MG63 (cell line): ENCODE measurements around the gene ENPP3. TPM values are rescaled to one million over a fixed set of nuclear protein-coding genes. Genes with fewer than 3 reads are reported as not detected.
"Not testable (repeated sequence)": the region's sequence is repeated elsewhere in the genome, so short reads cannot be mapped to it uniquely, and the experiment has no call there.

Source experiments
- DNase-seq: peaks from one replicate; pipeline ENCODE4 v3.0.0-alpha.2; 2020
- H3K27me3 ChIP-seq: fragments of 250-450 bp; sonication (Bioruptor Pico); 2 replicates; pipeline ENCODE4 v1.5.1; 2020; ENCODE audit warnings: mild to moderate bottlenecking, moderate library complexity
- H3K36me3 ChIP-seq: fragments of 250-450 bp; sonication (Bioruptor Pico); 2 replicates; pipeline ENCODE4 v1.5.1; 2020; ENCODE audit warnings: mild to moderate bottlenecking, moderate library complexity
- H3K4me3 ChIP-seq: fragments of 250-450 bp; sonication (Bioruptor Pico); 2 replicates; pipeline ENCODE4 v1.5.1; 2020; ENCODE audit warnings: mild to moderate bottlenecking, moderate library complexity
- H3K9me3 ChIP-seq: fragments of 250-450 bp; sonication (Bioruptor Pico); 2 replicates; pipeline ENCODE4 v1.5.1; 2020; ENCODE audit warnings: mild to moderate bottlenecking, moderate library complexity
- total RNA-seq: library from RNA; depleted of rRNA; stranded (reverse); fragments of >200 nt; shearing (Covaris generic); gene quantifications from 2 replicates; pipeline ENCODE4 v1.2.3, GENCODE V29; 2014; ENCODE audit warnings: low replicate concordance

Gene ENPP3
- total RNA-seq, 1 experiment from 2014 or later: not detected

DNA sequence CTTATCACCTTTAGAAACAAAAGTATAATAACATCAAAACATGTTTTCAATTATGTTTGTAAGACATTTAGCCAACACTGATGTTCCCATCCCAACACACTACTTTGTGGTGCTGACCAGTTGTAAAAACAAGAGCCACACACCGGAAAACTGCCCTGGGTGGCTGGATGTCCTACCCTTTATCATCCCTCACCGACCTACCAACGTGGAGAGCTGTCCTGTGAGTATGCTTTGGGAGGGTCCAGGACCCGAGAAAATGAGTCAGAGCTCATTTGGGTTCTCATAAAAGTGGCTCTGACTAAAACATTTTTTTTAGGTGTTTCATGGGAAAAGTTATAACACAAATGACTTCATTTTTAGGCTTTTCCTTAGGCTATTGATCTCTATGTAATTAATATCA is 103.1 kb downstream of the ENPP3 start:
- H3K4me3 ChIP-seq: no peak overlapping the region
- H3K27me3 ChIP-seq: no peaks in the 10 kb centered on the region
- H3K36me3 ChIP-seq: no peaks in the 10 kb centered on the region
- peak; percentile 2 for DNase-seq
- no peaks in the 10 kb centered on the region for H3K9me3 ChIP-seq

DNA sequence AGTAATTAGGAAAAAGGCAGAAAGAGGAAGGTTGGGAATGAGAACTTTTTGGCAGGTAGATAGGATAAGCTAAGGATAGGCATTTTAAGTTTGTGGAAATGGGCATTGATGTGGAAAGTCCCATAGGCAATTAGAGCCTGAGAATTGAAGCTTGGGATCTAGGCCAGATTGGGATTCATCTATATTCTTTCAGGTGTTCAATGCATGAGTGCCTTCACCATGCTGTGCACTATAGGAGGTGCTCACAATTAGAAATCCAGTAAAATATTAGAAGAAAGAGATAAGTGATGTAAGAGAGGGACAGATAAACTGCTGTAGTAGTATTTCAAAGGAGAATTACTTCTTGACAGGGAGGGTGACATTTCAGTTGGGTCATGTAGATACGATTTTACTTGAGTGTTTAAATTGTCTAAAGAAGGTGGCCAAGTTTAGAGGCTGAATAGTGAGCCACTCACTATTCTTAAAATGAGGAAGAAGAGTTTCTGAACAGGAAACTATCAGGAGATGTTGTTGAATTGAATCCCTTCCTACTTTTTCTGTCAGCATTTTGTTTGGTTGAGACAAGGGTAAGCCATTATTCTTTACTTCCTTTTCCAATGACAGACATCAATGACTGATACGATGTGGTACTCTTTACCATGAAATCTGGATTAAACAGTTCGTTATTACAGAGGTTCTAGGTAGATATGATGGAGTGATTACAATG is 104.7 kb downstream of the ENPP3 start:
- H3K4me3 ChIP-seq: no peak overlapping the region

GRCh38 chr6:131744432-131745287 is 107.6 kb downstream of the ENPP3 start:
- DNase-seq: no peak
- no peaks in the 10 kb centered on the region for H3K27me3 ChIP-seq
- no peaks in the 10 kb centered on the region for H3K36me3 ChIP-seq
- no peak overlapping the region for H3K4me3 ChIP-seq
- H3K9me3 ChIP-seq: no peaks in the 10 kb centered on the region

More for the DNA sequence above, 104.7 kb downstream of the ENPP3 start:
- H3K27me3 ChIP-seq: no peaks in the 10 kb centered on the region
- no peaks in the 10 kb centered on the region for H3K36me3 ChIP-seq
- DNase-seq: no peak
- H3K9me3 ChIP-seq: no peaks in the 10 kb centered on the region

GRCh38 chr6:131745476-131745875 is 108.4 kb downstream of the ENPP3 start:
- Histone ChIP-seq H3K36me3 (no peaks in the 10 kb centered on the region), H3K9me3 (no peaks in the 10 kb centered on the region), H3K4me3 (no peak overlapping the region), H3K27me3 (no peaks in the 10 kb centered on the region)
- no peak for DNase-seq

- Histone ChIP-seq H3K36me3 (no peaks in the 10 kb centered on the region), H3K9me3 (no peaks in the 10 kb centered on the region), H3K4me3 (no peak overlapping the region), H3K27me3 (no peaks in the 10 kb centered on the region)
- DNase-seq: no peak
These were observed 110.8 kb downstream of the ENPP3 start for GRCh38 chr6:131747821-131748353.

DNA sequence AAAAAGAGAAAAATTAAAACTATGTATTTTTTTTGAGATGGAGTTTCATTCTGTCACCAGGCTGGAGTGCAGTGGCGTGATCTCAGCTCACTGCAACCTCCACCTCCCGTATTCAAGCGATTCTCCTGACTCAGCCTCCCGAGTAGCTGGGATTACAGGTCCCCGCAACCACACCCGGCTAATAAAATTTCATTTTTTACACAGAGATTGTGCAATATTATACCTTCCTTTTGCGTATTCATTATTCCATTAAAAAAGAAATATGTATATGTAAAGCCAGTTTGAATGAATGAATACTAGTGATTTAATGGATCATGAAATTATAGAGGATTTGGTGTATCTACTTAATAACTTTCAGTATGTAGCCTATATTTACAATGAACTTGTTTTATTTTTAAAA is 111.9 kb downstream of the ENPP3 start:
- H3K36me3 ChIP-seq: no peaks in the 10 kb centered on the region
- H3K4me3 ChIP-seq: no peak overlapping the region
- H3K27me3 ChIP-seq: no peaks in the 10 kb centered on the region
- no peaks in the 10 kb centered on the region for H3K9me3 ChIP-seq
- DNase-seq: no peak

DNA sequence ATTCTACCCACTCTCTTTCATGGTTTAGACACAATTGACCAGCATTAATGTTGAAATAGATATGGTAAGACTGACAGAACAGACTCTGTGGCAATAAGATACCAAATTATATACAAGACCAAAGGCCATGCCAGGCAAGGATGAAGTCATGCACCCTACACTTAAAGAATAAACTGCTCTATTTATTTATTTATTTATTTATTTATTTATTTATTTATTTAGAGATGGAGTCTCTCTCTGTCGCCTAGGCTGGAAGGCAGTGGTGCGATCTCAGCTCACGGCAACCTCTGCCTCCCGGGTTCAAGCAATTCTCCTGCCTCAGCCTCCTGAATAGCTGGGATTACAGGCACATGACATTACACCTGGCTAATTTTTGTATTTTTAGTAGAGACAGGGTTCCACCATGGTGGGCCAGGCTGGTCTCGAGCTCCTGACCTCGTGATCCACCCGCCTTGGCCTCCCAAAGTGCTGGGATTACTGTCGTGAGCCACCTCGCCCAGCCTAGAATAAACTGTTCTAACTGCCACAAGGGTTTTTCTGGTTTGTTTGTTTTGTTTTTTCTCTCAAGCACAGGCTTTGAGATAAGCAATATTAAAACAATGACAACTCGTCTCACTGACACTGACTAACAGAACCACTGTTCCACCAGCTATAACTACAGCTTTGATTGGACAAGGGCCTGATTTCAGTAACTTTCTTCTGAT is 114.1 kb downstream of the ENPP3 start:
- H3K9me3 ChIP-seq, DNase-seq, H3K27me3 ChIP-seq, H3K36me3 ChIP-seq, H3K4me3 ChIP-seq: not testable (repeated sequence)

- no peak for DNase-seq
- H3K36me3 ChIP-seq: no peaks in the 10 kb centered on the region
- H3K9me3 ChIP-seq: no peaks in the 10 kb centered on the region
- H3K4me3 ChIP-seq: no peak overlapping the region
- H3K27me3 ChIP-seq: no peaks in the 10 kb centered on the region
These were observed 117.0 kb downstream of the ENPP3 start for GRCh38 chr6:131754088-131754487.

- DNase-seq: no peak
- Histone ChIP-seq H3K27me3 (no peaks in the 10 kb centered on the region), H3K4me3 (no peak overlapping the region), H3K36me3 (no peaks in the 10 kb centered on the region), H3K9me3 (no peaks in the 10 kb centered on the region)
These were observed 117.8 kb downstream of the ENPP3 start for GRCh38 chr6:131754715-131755567.

GRCh38 chr6:131755597-131755996 is 118.5 kb downstream of the ENPP3 start:
- Histone ChIP-seq H3K9me3 (no peaks in the 10 kb centered on the region), H3K36me3 (no peaks in the 10 kb centered on the region), H3K27me3 (no peaks in the 10 kb centered on the region), H3K4me3 (no peak overlapping the region)
- DNase-seq: peak; percentile 18

DNA sequence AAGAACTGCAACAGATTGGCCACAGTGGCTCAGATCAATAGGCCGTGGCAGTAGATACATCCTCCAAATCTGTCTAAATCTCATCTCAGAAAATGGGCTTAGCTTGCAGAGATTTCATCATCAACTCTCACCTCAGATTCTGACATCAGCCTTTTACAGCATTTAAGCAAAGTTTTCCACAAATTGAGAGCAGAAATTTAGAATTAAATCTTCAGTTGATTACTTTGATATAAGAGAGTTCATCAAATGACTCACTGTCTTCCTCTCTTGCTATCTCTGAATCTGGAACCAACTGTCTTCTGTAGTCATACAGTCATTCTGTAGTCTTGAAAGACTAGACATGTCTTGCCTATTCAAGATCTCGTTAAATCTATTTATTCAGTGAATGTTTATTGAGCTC is 118.9 kb downstream of the ENPP3 start:
- Histone ChIP-seq H3K4me3 (no peak overlapping the region), H3K36me3 (no peaks in the 10 kb centered on the region), H3K9me3 (no peaks in the 10 kb centered on the region), H3K27me3 (no peaks in the 10 kb centered on the region)
- no peak for DNase-seq

DNA sequence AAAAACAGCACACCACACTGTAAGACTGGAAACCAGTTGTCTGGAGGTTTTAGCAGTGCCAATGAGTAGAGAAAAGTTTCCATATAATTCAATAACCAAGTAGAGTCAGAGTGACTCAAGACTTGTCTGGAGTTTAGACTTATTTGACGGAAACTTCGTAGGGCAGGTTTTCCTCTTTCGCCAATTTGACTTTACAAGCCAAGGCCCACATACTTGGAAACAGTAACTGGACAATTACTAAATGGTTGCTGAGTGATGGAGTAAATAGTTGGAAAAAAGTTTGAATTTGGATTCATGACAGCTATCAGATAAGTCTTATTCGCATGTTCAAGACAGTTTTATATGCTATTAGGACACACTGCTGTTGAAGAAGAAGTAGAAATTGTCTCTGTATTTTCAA is 121.8 kb downstream of the ENPP3 start:
- no peak overlapping the region for H3K4me3 ChIP-seq
- no peaks in the 10 kb centered on the region for H3K27me3 ChIP-seq
- H3K36me3 ChIP-seq: no peaks in the 10 kb centered on the region
- H3K9me3 ChIP-seq: no peaks in the 10 kb centered on the region; the same call in 1 of the 2 replicates
- DNase-seq: peak; percentile 2

GRCh38 chr6:131761060-131761761 is 124.1 kb downstream of the ENPP3 start:
- no peaks in the 10 kb centered on the region for H3K36me3 ChIP-seq
- DNase-seq: no peak
- H3K9me3 ChIP-seq: no peaks in the 10 kb centered on the region; the same call in 1 of the 2 replicates
- no peak overlapping the region for H3K4me3 ChIP-seq
- H3K27me3 ChIP-seq: no peaks in the 10 kb centered on the region

DNA sequence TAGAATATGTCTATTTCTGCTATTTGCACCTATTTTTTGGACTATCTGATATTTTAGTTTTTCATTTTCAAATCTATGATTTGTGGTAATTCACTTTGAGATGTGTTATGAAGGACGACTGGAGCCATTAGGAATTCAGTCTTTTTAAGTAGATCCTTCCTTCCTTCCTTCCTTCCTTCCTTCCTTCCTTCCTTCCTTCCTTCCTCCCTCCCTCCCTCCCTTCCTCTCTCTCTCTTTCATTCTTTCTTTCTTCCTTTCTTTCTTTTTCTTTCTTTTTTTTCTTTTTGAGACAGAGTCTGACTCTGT is 124.6 kb downstream of the ENPP3 start:
- no peaks in the 10 kb centered on the region; the same call in 1 of the 2 replicates for H3K9me3 ChIP-seq
- no peaks in the 10 kb centered on the region for H3K27me3 ChIP-seq
- no peaks in the 10 kb centered on the region for H3K36me3 ChIP-seq
- DNase-seq: no peak
- no peak overlapping the region for H3K4me3 ChIP-seq

DNA sequence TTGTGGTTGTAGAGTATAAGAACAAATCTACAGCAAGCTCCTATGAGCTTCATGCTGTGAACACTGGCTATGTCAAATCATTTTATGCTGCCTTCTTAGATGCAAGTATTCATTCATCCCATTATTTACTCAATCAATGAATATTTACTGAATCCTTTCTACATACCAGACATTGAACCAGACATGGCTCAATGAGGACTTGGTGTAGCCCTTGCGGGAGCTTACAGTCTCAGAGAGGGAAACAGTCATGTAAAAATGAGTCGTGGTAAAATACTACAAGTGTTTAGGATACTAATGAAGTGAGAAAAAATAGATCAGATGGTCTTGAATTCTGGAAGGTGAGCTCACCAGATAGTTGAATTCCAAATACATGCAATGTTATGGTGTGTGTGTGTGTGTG is 125.9 kb downstream of the ENPP3 start:
- no peaks in the 10 kb centered on the region; the same call in 1 of the 2 replicates for H3K9me3 ChIP-seq
- H3K27me3 ChIP-seq: no peaks in the 10 kb centered on the region
- DNase-seq: no peak
- no peak overlapping the region for H3K4me3 ChIP-seq
- H3K36me3 ChIP-seq: no peaks in the 10 kb centered on the region

GRCh38 chr6:131763749-131764148 is 126.6 kb downstream of the ENPP3 start:
- Histone ChIP-seq H3K9me3 (no peaks in the 10 kb centered on the region; the same call in 1 of the 2 replicates), H3K4me3 (no peak overlapping the region), H3K36me3 (no peaks in the 10 kb centered on the region), H3K27me3 (no peaks in the 10 kb centered on the region)
- no peak for DNase-seq
